Airway epithelial cell (primary cell): ENCODE results near the gene EAF2. TPM values are rescaled to one million over a fixed set of nuclear protein-coding genes. Genes with fewer than 3 reads are reported as not detected.

Source experiments
- total RNA-seq: library from RNA; depleted of rRNA; stranded (reverse); fragments of >200 nt; gene quantifications from 2 replicates; pipeline ENCODE4 v1.2.3, GENCODE V29; 2015

EAF2 gene
- 3.2 and 5.7 TPM in 2 replicates for total RNA-seq

DNA sequence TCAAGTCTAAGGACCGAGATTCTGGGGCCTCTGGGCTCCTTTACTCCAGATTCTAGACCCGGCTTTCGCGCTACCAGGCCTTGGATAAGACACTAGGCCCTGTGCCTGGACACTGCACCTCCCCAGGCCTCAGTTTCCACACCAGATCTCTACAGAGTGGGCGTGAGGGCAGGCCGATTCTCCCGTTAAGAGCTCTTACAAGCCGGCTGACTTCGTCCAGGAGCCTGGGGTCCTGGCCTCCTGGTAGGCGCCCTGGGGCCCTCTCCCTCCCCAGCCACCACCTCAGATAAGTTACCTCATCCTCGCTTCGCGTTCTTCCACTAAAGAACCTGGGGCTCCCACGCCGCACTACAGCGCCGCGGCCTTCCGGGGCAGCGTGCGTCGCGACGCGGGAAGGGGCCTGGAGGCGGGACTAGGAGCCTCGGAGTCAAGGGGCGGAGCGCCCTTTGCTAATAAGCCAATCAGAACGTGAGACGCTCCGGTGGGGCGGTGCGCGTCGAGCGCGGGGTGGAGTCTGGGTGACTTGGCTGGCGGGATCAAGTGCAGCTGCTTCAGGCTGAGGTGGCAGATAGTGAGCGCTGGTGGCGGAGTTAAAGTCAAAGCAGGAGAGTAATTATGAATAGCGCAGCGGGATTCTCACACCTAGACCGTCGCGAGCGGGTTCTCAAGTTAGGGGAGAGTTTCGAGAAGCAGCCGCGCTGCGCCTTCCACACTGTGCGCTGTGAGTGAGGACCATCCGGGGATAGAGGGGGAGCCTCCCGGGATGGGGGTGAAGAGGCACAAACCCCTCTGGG is at the start of gene EAF2, which contains the start of gene IQCB1:
TSS of gene EAF2 (plus strand) at position 539 of the 794 bp plus-strand sequence. CDS start at position 616, 77 bp downstream.
TSS of gene IQCB1 (minus strand) at position 390 of the 794 bp plus-strand sequence. CDS start 6,100 bp downstream, outside the sequence.

DNA sequence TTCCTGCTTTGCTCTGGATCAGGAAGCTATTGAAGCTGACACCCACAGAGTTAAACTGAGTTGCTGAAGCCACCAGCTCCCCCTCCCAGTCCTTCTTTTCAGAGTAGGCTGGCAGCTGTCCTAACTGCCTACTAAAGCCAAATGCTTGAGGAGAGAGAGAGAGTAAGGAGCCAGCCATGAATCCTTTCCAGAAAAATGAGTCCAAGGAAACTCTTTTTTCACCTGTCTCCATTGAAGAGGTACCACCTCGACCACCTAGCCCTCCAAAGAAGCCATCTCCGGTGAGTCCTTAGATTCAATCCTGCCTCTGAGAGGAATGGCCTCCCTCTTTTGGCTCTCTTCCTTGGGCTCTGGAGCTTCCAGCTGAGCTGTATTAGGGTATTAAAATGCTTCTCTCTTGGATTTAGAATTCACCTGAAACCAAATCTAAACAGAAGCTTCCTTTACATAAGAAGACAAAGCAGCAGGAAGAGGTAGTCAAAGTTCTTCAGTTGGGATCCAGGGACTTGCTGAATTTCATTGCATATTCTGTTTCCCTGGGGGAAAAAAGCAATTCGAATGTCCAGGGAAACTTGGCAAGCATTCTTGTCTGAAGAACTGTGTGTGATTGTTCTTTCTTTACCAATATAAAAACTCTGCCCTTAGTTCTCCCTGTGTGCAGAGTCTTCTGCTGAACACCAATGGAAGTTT is 59.4 kb downstream of the EAF2 start, which contains the start of gene SLC15A2:
TSS of gene SLC15A2 (plus strand) at position 101 of the 690 bp plus-strand sequence. CDS start at position 177, 76 bp downstream.

Other genes with a start within 250 kb of the EAF2 start
- not detected in 2 replicates for gene FBXO40, start 241.8 kb upstream of the EAF2 start, total RNA-seq
- gene HCLS1, start 174.3 kb upstream of the EAF2 start, total RNA-seq: 0.84 and 1.6 TPM in 2 replicates
- 16.2 and 23.5 TPM in 2 replicates for gene GOLGB1, start 85.5 kb upstream of the EAF2 start, total RNA-seq
- gene IQCB1, start 149 bp upstream of the EAF2 start, total RNA-seq: 7.9 and 12.9 TPM in 2 replicates
- 1.1 and 3.0 TPM in 2 replicates for gene SLC15A2, start 59.2 kb downstream of the EAF2 start, total RNA-seq
- 1.7 and 1.9 TPM in 2 replicates for gene ILDR1, start 187.0 kb downstream of the EAF2 start, total RNA-seq
- gene CD86, start 220.2 kb downstream of the EAF2 start, total RNA-seq: 0.21 TPM in 1 of 2 replicates, not detected in the other